Adrenal gland (tissue), 12 donors: ENCODE results near the gene TRAPPC1. TPM values are rescaled to one million over a fixed set of nuclear protein-coding genes. Genes with fewer than 3 reads are reported as not detected.

ENCODE experiments used
- DNase-seq, 7 donors: peaks; one replicate each; pipeline ENCODE4 v3.0.0-alpha.2; 2019 to 2020
- H3K27ac ChIP-seq, 5 donors: fragments of 200-600 bp; sonication (generic) in 4 of 5; 1 replicate in 3 of 5; 2 replicates in 2 of 5; pipeline versions ENCODE4 v1.5.1 to v1.8.0; 2016 to 2020; ENCODE audit warnings: mild to moderate bottlenecking in 1 of 5
- H3K27me3 ChIP-seq: fragments of 200-600 bp; 2 replicates; pipeline ENCODE4 v1.8.0; 2021
- H3K36me3 ChIP-seq, 2 donors: fragments of 200-600 bp; replicated peaks in 1 of 2; 1 replicate in 1 of 2; 2 replicates in 1 of 2; pipeline versions ENCODE4 v1.5.1 to v1.8.0; 2018 to 2022
- H3K4me1 ChIP-seq, 2 donors: fragments of 200-600 bp; replicated peaks in 1 of 2; 1 replicate in 1 of 2; 2 replicates in 1 of 2; pipeline versions ENCODE4 v1.5.1 to v1.8.0; 2018 to 2021
- H3K4me3 ChIP-seq, 4 donors: fragments of 200-600 bp; sonication (generic) in 3 of 4; one replicate each; pipeline ENCODE4 v1.5.1; 2016 to 2018
- H3K9me3 ChIP-seq, 3 donors: fragments of 200-600 bp; sonication (generic) in 1 of 3; replicated peaks in 1 of 3; 1 replicate in 2 of 3; 2 replicates in 1 of 3; pipeline versions ENCODE4 v1.5.1 to v1.8.0; 2016 to 2021
- POLR2A ChIP-seq, 2 donors: fragments of 450-650 bp; IDR thresholded peaks; one replicate each; pipeline ENCODE4 v1.6.1; 2017; ENCODE audit warnings: antibody characterized with exemption in 2 of 2, mild to moderate bottlenecking in 2 of 2, moderate library complexity in 1 of 2
- WGBS, 4 donors: extraction: QIAGEN DNeasy Blood & Tissue Kit in 2 of 4; methylation state at CpG; one replicate each; pipeline versions ENCODE4 v1.1.5 to v1.1.7; 2013 to 2017; 5-methylcytosine and 5-hydroxymethylcytosine counted together
- intact Hi-C, 2 donors: fragments of 100-400 bp; cut with DNase I; formaldehyde crosslinking; loops; one replicate each; pipeline versions ENCODE4 v1.14.1 to v1.15.0; 2022 to 2023
- polyA plus RNA-seq, 3 donors: library from polyadenylated mRNA; stranded (reverse); fragments of 200-250 nt in 2 of 3; fragments of 350-450 nt in 1 of 3; fragmentation: Illumina TruSeq in 1 of 3; extraction: RNeasy Lipid Tissue Mini Kit (QIAGEN cat#74804) in 1 of 3; gene quantifications; one replicate each; pipeline ENCODE4 v1.2.3, GENCODE V29; 2013 to 2014
- total RNA-seq, 9 donors: library from RNA; depleted of rRNA in 4 of 9; stranded (reverse); fragments of >200 nt in 4 of 9; fragments of 120-200 nt in 1 of 9; fragmentation: NEBNext Ultra II Directional in 1 of 9; extraction: Animal tissue kit (Norgen Biotek cat#: 25700) in 1 of 9; gene quantifications; one replicate each; pipeline versions ENCODE4 v1.1.0 to v1.2.4, GENCODE V29; 2013 to 2023
- TF ChIP-seq, protein P1 (sequence below), 6 experiments: fragments of 450-650 bp in 4 of 6; fragments of 200-600 bp in 2 of 6; sonication (generic) in 1 of 6; IDR thresholded peaks; 1 replicate in 5 of 6; 2 replicates in 1 of 6; pipeline versions ENCODE4 v1.5.1 to v1.8.0; 2016 to 2021; ENCODE audit warnings: antibody characterized with exemption in 6 of 6, mild to moderate bottlenecking in 2 of 6, moderate library complexity in 1 of 6
- donor health status: healthy with polysubstance abuse.
- donor health status: Bipolar disorder and iron deficiency.
- donor health status: DM: yes; HTN: yes; CAD: no.
- donor health status: DM: no; HTN: no; CAD: no.
- donor health status: DM: no; HTN: no; CAD: no.
- donor health status: DM: yes; HTN: yes; CAD: no.

TRAPPC1 gene
- total and polyA plus RNA-seq, 12 donors = 32.2 to 220 (median 121) TPM

DNA sequence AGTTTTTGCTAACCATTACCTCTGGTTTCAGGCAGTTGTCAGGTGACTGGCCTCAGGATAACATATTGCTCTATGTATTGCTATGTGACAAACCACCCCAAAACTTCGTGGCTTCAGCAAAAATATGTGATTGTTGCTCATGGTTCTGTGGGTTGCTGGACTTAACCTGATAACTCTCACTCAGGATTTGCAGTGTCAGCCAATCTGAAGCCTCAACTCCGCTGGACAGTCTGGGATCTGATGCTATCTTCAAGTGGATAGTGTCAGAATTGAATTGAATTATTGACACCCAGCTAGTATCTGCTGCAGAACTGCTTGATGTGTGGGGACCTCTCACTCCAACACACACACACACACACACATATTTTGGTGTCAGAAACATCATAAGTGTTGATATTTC is 36.0 kb upstream of the TRAPPC1 start:
- TF ChIP-seq POLR2A (IDR thresholded peaks at IDR 0.05) = no peak
- TF ChIP-seq, protein P1, sequence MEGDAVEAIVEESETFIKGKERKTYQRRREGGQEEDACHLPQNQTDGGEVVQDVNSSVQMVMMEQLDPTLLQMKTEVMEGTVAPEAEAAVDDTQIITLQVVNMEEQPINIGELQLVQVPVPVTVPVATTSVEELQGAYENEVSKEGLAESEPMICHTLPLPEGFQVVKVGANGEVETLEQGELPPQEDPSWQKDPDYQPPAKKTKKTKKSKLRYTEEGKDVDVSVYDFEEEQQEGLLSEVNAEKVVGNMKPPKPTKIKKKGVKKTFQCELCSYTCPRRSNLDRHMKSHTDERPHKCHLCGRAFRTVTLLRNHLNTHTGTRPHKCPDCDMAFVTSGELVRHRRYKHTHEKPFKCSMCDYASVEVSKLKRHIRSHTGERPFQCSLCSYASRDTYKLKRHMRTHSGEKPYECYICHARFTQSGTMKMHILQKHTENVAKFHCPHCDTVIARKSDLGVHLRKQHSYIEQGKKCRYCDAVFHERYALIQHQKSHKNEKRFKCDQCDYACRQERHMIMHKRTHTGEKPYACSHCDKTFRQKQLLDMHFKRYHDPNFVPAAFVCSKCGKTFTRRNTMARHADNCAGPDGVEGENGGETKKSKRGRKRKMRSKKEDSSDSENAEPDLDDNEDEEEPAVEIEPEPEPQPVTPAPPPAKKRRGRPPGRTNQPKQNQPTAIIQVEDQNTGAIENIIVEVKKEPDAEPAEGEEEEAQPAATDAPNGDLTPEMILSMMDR (IDR thresholded peaks at IDR 0.05) = no peak
- Histone ChIP-seq H3K4me1 (no peaks in the 10 kb centered on the region), H3K36me3 (no peaks in the 10 kb centered on the region), H3K27me3 (peaks cover 5% of the 10 kb centered on the region), H3K27ac (no peak overlapping the region), H3K9me3 (peaks cover 0 to 6% (median 0%) of the 10 kb centered on the region in 3 donors), H3K4me3 (no peak overlapping the region)
- no peak for DNase-seq
- 39 to 64% (median 55%) methylated on average over 2 of the region's 2 CpGs for WGBS, 4 donors
- intact Hi-C loops = loop anchor here in 1 of 2 donors (10.0 kb wide), 1 partner anchor 263 kb away; the partner anchor contains the start of gene EFNB3

DNA sequence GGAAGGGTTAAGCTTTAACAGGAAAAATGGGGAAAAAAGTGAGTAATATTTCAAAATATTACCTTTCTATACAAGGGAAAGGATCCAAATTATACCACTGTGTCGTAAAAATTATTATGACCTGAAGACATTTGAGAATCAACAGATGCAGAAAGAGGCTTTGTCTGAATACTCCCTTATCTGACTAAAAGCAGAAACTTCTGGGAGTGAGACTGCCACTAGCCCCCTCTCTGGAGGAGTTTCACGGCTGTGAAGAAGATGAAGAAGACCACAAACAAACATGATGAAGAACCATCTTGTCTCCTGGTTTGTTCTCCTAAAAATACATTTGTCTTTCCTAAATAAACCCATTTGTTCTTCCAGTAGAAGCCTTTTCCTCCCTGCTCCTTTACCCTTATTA is 29.7 kb upstream of the TRAPPC1 start:
- no peak for DNase-seq
- Histone ChIP-seq H3K36me3 (no peaks in the 10 kb centered on the region), H3K4me1 (no peaks in the 10 kb centered on the region), H3K27ac (no peak overlapping the region), H3K9me3 (peaks cover 0 to 6% (median 0%) of the 10 kb centered on the region in 3 donors), H3K4me3 (no peak overlapping the region), H3K27me3 (peaks cover 17% of the 10 kb centered on the region)
- WGBS, 4 donors = 31 to 49% (median 45%) methylated on average over 2 of the region's 2 CpGs
- intact Hi-C loops = loop anchor here in 1 of 2 donors (10.0 kb wide), 1 partner anchor 257 kb away; the partner anchor contains the start of gene EFNB3
- TF ChIP-seq POLR2A (IDR thresholded peaks at IDR 0.05) = no peak

DNA sequence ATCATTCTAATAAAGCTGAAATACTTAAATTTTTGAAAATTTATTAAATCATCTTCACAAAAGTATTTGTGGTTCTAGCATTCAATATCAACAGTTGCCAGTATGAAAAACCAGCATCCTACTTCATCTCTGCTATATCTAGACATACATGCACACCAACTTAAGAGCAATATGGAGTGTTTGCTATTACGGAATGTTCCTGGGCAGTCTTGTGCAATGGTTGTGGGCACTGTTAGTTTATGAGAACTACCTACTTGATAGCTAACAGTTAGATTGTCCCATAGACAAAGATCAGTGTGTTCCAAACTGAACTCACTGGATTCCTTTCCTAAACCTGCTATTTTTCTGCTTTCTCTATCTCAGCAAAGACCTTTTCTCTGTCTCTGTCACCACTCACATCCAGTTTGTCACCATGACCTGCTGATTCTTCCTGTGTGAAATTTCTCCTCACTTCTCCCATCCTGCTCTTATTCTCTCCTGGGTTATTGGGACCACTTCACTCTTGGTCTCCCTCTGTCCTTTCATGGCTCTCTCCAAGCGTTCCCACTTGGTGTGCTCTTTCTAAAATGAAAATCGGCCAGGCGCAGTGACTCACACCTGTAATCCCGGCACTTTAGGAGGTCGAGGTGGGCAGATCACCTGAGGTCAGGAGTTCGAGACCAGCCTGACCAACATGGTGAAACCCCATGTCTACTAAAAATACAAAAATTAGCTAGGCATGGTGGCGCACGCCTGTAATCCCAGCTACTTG is 27.9 kb upstream of the TRAPPC1 start:
- WGBS, 4 donors = 77 to 83% (median 82%) methylated on average over 9 of the region's 9 CpGs
- Histone ChIP-seq H3K36me3 (no peaks in the 10 kb centered on the region), H3K4me1 (no peaks in the 10 kb centered on the region), H3K9me3 (no peaks in the 10 kb centered on the region), H3K27ac (no peak overlapping the region), H3K4me3 (no peak overlapping the region), H3K27me3 (peaks cover 16% of the 10 kb centered on the region)
- intact Hi-C loops = loop anchor here in 1 of 2 donors (10.0 kb wide), 1 partner anchor 255 kb away; the partner anchor contains the start of gene EFNB3
- no peak for TF ChIP-seq POLR2A (IDR thresholded peaks at IDR 0.05)
- TF ChIP-seq, protein P1 (IDR thresholded peaks at IDR 0.05) = no peak
- no peak for DNase-seq

DNA sequence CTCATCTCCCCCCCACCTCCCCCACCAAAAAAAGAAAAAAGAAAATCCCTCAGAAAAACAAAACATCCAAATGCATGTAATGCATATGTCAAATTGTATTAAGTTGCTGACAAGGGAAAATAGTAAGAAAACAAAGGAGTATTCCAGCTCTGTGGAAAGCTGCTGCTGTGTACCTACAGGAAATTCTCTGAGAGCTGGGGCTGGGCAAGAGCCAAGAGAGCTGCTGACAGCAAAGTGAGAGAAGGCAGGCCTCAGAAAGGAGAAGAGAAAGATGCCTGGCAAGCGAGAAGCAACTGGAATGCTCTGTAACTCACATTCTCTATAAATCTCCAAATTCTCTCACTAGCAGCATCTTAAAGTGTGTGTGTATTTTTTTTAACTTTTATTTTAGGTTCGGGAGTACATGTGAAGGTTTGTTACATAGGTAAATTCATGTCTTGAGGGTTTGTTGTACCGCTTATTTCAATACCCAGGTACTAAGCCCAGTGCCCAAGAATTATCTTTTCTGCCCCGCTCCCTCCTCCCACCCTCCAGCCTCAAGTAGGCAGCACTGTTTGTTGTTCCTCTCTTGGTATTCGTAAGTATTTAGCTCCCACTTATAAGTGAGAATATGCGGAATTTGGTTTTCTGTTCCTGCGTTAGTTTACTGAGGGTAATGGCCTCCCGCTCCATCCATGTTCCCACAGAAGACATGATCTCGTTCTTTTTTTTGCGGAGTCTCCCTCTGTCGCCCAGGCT is 24.7 kb upstream of the TRAPPC1 start:
- no peak overlapping the region for H3K4me3 ChIP-seq
- intact Hi-C loops = no loop called here
- H3K27me3 ChIP-seq = peaks cover 12% of the 10 kb centered on the region
- H3K27ac ChIP-seq = no peak overlapping the region
- TF ChIP-seq POLR2A (IDR thresholded peaks at IDR 0.05) = no peak
- TF ChIP-seq, protein P1 (IDR thresholded peaks at IDR 0.05) = no peak
- DNase-seq = peak in 1 of 7 donors; percentile 4
- H3K9me3 ChIP-seq = no peaks in the 10 kb centered on the region
- no peaks in the 10 kb centered on the region for H3K4me1 ChIP-seq
- 73 to 85% (median 83%) methylated on average over 11 of the region's 11 CpGs for WGBS, 4 donors
- H3K36me3 ChIP-seq = no peaks in the 10 kb centered on the region
